Activated CD8-positive, alpha-beta T cell treated with anti-CD3 and anti-CD28 coated beads, Interleukin-2, amount 10 ng/mL, durations not matched to agents 7 days and 5 days (primary cell): ENCODE results near the gene RGS9BP. TPM values are rescaled to one million over a fixed set of nuclear protein-coding genes. Genes with fewer than 3 reads are reported as not detected.
"Not testable (repeated sequence)": the region's sequence is repeated elsewhere in the genome, so short reads cannot be mapped to it uniquely, and the experiment has no call there.

Source experiments
- ATAC-seq: fragments of 150-1000 bp; cut with Tn5 transposase; one replicate; pipeline ENCODE4 v1.10.0; 2021; ENCODE audit warnings: moderate library complexity
- CTCF ChIA-PET: fragments of 350-600 bp; sonication (Branson Sonifier 250); formaldehyde crosslinking; loops from one replicate; lab custom pipeline; 2021; ENCODE audit warnings: antibody characterized with exemption; lab: Charles Lee
- POLR2A ChIA-PET: fragments of 350-600 bp; sonication (Branson Sonifier 250); formaldehyde crosslinking; loops from one replicate; lab custom pipeline; 2021; ENCODE audit warnings: antibody characterized with exemption; lab: Charles Lee
- DNase-seq: peaks from one replicate; pipeline ENCODE4 v3.0.0-alpha.2; 2020
- H3K27ac Mint-ChIP-seq: one replicate; pipeline ENCODE4 v1.8.0; 2021; ENCODE audit warnings: mild to moderate bottlenecking, mixed read lengths
- H3K27me3 Mint-ChIP-seq: one replicate; pipeline ENCODE4 v1.8.0; 2021; ENCODE audit warnings: low read depth, mixed read lengths
- H3K36me3 Mint-ChIP-seq: one replicate; pipeline ENCODE4 v1.8.0; 2021; ENCODE audit warnings: low read depth, mixed read lengths
- H3K4me1 Mint-ChIP-seq: one replicate; pipeline ENCODE4 v1.8.0; 2021; ENCODE audit warnings: low read depth, mixed read lengths
- H3K4me3 Mint-ChIP-seq: one replicate; pipeline ENCODE4 v1.8.0; 2021; ENCODE audit warnings: mild to moderate bottlenecking, mixed read lengths
- H3K9me3 Mint-ChIP-seq: one replicate; pipeline ENCODE4 v1.8.0; 2022; ENCODE audit warnings: mixed read lengths; ENCODE audit not compliant: insufficient read depth
- total RNA-seq, 2 experiments: library from RNA; stranded (reverse); gene quantifications; one replicate each; pipeline ENCODE4 v1.2.3, GENCODE V29; 2021

RGS9BP gene
- total RNA-seq, 2 experiments from 2014 or later = 0.34 to 0.37 TPM

- Mint-ChIP-seq H3K4me1 (peaks cover 19% of the 10 kb centered on the region), H3K9me3 (no peaks in the 10 kb centered on the region), H3K27me3 (no peaks in the 10 kb centered on the region), H3K36me3 (peaks cover under 1% of the 10 kb centered on the region), H3K27ac (no peak overlapping the region), H3K4me3 (no peak overlapping the region)
- ATAC-seq (no peak), DNase-seq (no peak)
- ChIA-PET CTCF (no interaction called here), POLR2A (no interaction called here)
Measured at GRCh38 chr19:32687681-32688080, 12.0 kb downstream of the RGS9BP start.

- CTCF ChIA-PET = no interaction called here
- H3K4me1 Mint-ChIP-seq = peaks cover 26% of the 10 kb centered on the region
- H3K9me3 Mint-ChIP-seq = no peaks in the 10 kb centered on the region
- POLR2A ChIA-PET = no interaction called here
- DNase-seq (no peak), ATAC-seq (no peak)
- peaks cover 7% of the 10 kb centered on the region for H3K36me3 Mint-ChIP-seq
- no peak overlapping the region for H3K27ac Mint-ChIP-seq
- H3K4me3 Mint-ChIP-seq = no peak overlapping the region
- H3K27me3 Mint-ChIP-seq = no peaks in the 10 kb centered on the region
Measured at GRCh38 chr19:32688311-32688710, 12.7 kb downstream of the RGS9BP start.

GRCh38 chr19:32691291-32691951 is 15.8 kb downstream of the RGS9BP start, which contains the start of gene NUDT19:
NUDT19 (plus strand) TSS chr19:32691821; CDS start chr19:32691961, 140 bp downstream.
- peak; percentile 85 for ATAC-seq
- peak within 1 kb of the TSS; percentile 83 for H3K27ac Mint-ChIP-seq

GRCh38 chr19:32691952-32692726 is 16.5 kb downstream of the RGS9BP start:
- peak; percentile 71 for ATAC-seq
- Mint-ChIP-seq H3K4me3 (peak overlapping the region; percentile 81), H3K27ac (peak overlapping the region; percentile 83), H3K9me3 (no peaks in the 10 kb centered on the region), H3K4me1 (peaks cover 59% of the 10 kb centered on the region), H3K27me3 (no peaks in the 10 kb centered on the region), H3K36me3 (peaks cover 41% of the 10 kb centered on the region)
- ChIA-PET CTCF (interaction anchor here (0.6 to 2.8 kb wide), 5 partner anchors 9 to 425 kb away, joined by 3 to 12 read pairs (median 3); partner anchors contain the start of gene RGS9BP), POLR2A (interaction anchor here (0.7 to 2.2 kb wide), 11 partner anchors 8 to 347 kb away, joined by 3 to 18 read pairs (median 6); partner anchors contain the start of genes ANKRD27, CEP89, FAAP24 and ZNF507)
- peak; percentile 71 for DNase-seq

More at GRCh38 chr19:32691291-32691951, 15.8 kb downstream of the RGS9BP start, which contains the start of gene NUDT19:
- Mint-ChIP-seq H3K9me3 (no peaks in the 10 kb centered on the region), H3K36me3 (peaks cover 35% of the 10 kb centered on the region), H3K27me3 (no peaks in the 10 kb centered on the region), H3K4me3 (peak within 1 kb of the TSS; percentile 81), H3K4me1 (peaks cover 53% of the 10 kb centered on the region)
- ChIA-PET POLR2A (interaction anchor here (0.7 to 2.2 kb wide), 10 partner anchors 9 to 346 kb away, joined by 3 to 18 read pairs (median 6); partner anchors contain the start of genes ANKRD27, CEP89, FAAP24 and ZNF507), CTCF (interaction anchor here (0.6 to 2.8 kb wide), 6 partner anchors 8 to 426 kb away, joined by 3 to 12 read pairs (median 3); partner anchors contain the start of gene RGS9BP)
- DNase-seq = peak; percentile 88

- CTCF ChIA-PET = no interaction called here
- ATAC-seq = peak; percentile 14
- POLR2A ChIA-PET = interaction anchor here (1.1 to 1.6 kb wide), 2 partner anchors 13 to 484 kb away, joined by 4 to 6 read pairs; no protein-coding TSS in a partner anchor
- Mint-ChIP-seq H3K9me3 (peaks cover under 1% of the 10 kb centered on the region), H3K27ac (peak overlapping the region; percentile 83), H3K4me3 (peak overlapping the region; percentile 78), H3K4me1 (peaks cover 64% of the 10 kb centered on the region), H3K36me3 (peaks cover 47% of the 10 kb centered on the region), H3K27me3 (no peaks in the 10 kb centered on the region)
- peak; percentile 33 for DNase-seq
Measured at GRCh38 chr19:32692727-32693061, 17.0 kb downstream of the RGS9BP start.

GRCh38 chr19:32693151-32694108 is 17.8 kb downstream of the RGS9BP start:
- H3K27me3 Mint-ChIP-seq, CTCF ChIA-PET, H3K9me3 Mint-ChIP-seq: not testable (repeated sequence)
- Mint-ChIP-seq H3K4me3 (peak overlapping the region; percentile 78), H3K4me1 (peaks cover 71% of the 10 kb centered on the region), H3K36me3 (peaks cover 54% of the 10 kb centered on the region), H3K27ac (peak overlapping the region; percentile 83)
- DNase-seq (peak; percentile 63), ATAC-seq (peak; percentile 17)
- POLR2A ChIA-PET = interaction anchor here (0.6 to 1.6 kb wide), 3 partner anchors 12 to 484 kb away, joined by 3 to 6 read pairs (median 4); no protein-coding TSS in a partner anchor

GRCh38 chr19:32694316-32694715 is 18.7 kb downstream of the RGS9BP start:
- H3K9me3 Mint-ChIP-seq, CTCF ChIA-PET, H3K27me3 Mint-ChIP-seq, ATAC-seq, DNase-seq, H3K27ac Mint-ChIP-seq, POLR2A ChIA-PET: not testable (repeated sequence)
- Mint-ChIP-seq H3K4me1 (peaks cover 73% of the 10 kb centered on the region), H3K4me3 (peak overlapping the region; percentile 78), H3K36me3 (peaks cover 63% of the 10 kb centered on the region)

- Mint-ChIP-seq H3K4me1 (peaks cover 74% of the 10 kb centered on the region), H3K4me3 (peak overlapping the region; percentile 78), H3K36me3 (peaks cover 68% of the 10 kb centered on the region)
- H3K9me3 Mint-ChIP-seq, DNase-seq, H3K27me3 Mint-ChIP-seq, H3K27ac Mint-ChIP-seq, ATAC-seq, CTCF ChIA-PET, POLR2A ChIA-PET: not testable (repeated sequence)
Measured at GRCh38 chr19:32694851-32695250, 19.2 kb downstream of the RGS9BP start.

- peaks cover 75% of the 10 kb centered on the region for H3K4me1 Mint-ChIP-seq
- H3K27ac Mint-ChIP-seq, DNase-seq, POLR2A ChIA-PET, H3K27me3 Mint-ChIP-seq, H3K9me3 Mint-ChIP-seq, H3K4me3 Mint-ChIP-seq, ATAC-seq, CTCF ChIA-PET: not testable (repeated sequence)
- H3K36me3 Mint-ChIP-seq = peaks cover 75% of the 10 kb centered on the region
Measured at GRCh38 chr19:32695506-32695905, 19.9 kb downstream of the RGS9BP start.

- DNase-seq, H3K27me3 Mint-ChIP-seq, H3K9me3 Mint-ChIP-seq, H3K4me3 Mint-ChIP-seq, H3K27ac Mint-ChIP-seq, ATAC-seq, CTCF ChIA-PET: not testable (repeated sequence)
- H3K4me1 Mint-ChIP-seq = peaks cover 71% of the 10 kb centered on the region
- peaks cover 87% of the 10 kb centered on the region for H3K36me3 Mint-ChIP-seq
- POLR2A ChIA-PET = interaction anchor here (0.6 to 0.8 kb wide), 2 partner anchors 29 to 81 kb away, joined by 3 read pairs; no protein-coding TSS in a partner anchor
Measured at GRCh38 chr19:32696771-32697170, 21.1 kb downstream of the RGS9BP start.
